HG03175 (cell line): ENCODE data around the gene FZD10.

Experiments used
- ATAC-seq: cut with Tn5 transposase; IDR thresholded peaks from one replicate; pipeline ENCODE4 v1.9.1; 2021; ENCODE audit warnings: mild to moderate bottlenecking, moderate library complexity; ENCODE audit not compliant: unreplicated experiment

The FZD10 gene

DNA sequence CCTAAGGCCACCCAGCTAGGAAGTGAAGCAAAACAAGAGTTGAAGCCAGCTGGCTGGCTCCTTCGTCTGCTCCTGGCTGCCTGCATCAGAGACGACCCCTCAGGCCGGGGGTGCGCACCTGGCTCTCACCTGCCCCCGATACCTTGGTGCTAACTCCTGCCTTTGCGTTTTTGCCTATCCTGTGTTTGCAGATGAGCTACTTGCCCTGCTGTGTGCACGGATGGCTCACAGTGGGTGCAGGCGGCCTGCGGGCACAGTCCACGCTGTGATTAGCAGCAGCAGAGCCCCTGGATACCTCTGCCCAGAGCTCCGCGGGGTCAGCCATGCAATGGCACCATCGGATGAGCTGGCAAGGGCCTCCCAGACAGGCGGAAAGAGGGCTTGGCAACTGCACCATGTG is 31.2 kb upstream of the FZD10 start:
- no peak for ATAC-seq

DNA sequence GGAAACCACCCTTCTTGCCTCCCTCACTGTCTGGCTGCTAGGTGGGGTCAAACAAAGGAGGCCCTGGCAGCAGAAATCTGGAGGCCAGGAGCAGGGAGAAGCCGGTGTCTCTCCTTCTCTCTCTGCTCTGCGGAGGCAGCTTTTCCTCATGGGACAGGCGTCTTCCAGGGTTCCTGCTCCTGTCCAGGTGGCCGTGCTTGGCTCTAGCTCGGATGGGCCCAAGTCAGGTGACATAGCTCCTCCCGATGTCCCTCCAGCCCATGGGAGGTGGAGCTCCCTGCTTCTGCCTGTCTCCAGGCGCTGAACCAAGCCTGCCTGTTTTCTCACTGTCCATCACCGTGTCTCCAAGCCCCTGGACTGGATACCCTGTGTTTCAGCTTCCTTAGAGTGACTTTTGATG is 30.5 kb upstream of the FZD10 start:
- no peak for ATAC-seq

DNA sequence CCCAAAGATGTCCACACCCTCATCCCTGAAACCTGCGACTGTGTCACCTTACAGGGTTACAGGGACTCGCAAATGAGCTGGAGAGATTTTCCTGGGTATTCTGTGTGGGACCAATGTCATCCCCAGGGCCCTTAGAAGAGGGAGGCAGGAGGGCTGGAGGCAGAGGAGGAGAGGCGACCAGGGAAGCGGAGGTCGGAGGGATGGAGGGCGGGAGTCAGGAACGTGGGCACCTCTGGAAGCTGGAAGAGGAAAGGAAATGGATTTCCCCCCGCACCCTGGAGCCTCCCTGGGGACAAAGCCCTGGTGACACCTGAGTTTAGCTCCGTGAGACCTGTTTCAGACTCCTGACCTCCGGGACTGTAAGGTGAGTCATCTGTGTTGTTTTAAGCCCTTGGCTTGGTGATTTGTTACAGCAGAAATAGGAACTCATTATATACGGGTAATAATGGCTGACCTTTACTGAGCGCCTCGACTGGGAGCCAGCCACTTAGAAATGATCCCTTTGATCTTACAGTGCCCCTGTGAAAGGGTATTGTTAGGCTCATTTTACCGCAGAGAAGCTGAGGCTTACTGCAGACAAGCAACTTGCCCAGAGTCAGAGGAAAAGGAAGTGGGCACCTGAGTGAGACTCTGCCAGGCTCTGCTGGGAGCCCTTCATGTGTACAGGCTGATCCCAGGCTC is 29.3 kb upstream of the FZD10 start:
- no peak for ATAC-seq

DNA sequence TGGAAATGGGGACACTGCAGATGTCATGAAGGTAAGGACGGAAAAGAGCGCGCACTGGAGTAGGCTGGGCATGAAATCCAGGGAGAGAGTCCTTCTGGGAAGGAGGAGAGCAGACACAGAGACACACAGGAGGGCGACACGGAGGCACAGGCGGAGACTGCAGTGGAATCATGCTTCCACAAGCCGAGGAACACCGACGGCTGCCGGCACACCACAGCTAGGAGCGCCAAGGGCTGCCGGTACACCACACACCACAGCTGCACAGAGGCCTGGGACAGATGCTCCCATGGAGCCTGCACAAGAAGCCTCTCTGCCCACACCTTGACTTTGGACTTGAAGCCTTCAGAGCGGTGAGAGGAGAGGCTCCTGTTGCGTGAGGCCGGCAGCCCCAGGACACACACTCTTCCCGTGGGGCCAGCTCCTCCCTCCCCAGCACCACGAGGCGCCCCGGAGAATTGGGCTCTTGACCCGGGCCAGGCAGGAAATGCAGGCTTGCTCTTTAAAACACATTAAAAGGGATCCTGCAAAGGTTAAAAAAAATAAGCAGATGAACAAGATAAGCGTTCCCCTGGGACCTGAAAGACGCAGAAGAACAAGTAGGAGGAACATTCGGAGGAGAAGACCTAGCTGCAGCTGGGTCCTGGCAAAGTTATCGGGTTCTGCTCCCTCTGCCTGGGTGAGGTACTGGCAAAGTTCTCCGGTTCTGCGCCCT is 28.3 kb upstream of the FZD10 start:
- ATAC-seq, result no peak

DNA sequence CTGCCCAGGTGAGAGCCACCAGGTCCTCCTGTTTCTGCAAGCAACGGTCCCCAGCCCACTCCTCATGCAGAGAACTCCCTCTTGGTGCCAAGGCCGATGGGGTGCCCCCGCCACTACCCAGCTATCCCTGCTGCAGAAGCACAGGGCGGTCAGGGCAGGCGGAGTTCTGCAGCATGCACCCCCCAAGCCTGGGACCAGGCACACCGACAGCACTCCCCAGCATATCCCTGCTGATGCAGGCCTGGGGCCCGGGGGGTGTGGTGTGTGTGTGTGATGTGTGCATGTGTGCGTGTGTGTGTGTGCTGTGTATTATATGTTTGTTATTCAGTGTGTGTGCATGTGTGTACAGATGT is 27.7 kb upstream of the FZD10 start:
- no peak for ATAC-seq

DNA sequence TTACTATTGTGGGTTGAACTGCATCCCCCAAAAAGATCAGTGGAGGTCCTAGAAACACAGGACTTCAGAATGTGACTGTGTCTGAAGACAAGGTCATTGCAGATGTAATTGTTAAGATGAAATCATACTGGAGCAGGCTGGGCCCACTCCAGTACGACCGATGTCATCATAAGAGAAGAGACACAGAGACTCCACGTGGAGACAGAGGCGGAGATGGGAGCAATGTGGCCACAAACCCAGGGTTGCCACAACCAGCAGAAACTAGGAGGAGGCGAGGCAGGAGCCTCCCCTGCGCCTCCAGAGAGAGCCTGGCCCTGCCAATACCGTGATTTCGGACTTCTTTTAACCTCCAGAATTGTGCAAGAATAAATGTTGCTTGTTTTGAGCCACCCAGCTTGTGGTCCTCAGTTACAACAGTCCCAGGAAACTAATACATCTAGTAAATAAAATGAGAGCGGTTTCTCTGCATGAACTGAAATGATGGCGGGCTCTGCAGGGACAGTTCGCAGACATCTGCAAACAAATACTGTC is 25.7 kb upstream of the FZD10 start:
- no peak for ATAC-seq

DNA sequence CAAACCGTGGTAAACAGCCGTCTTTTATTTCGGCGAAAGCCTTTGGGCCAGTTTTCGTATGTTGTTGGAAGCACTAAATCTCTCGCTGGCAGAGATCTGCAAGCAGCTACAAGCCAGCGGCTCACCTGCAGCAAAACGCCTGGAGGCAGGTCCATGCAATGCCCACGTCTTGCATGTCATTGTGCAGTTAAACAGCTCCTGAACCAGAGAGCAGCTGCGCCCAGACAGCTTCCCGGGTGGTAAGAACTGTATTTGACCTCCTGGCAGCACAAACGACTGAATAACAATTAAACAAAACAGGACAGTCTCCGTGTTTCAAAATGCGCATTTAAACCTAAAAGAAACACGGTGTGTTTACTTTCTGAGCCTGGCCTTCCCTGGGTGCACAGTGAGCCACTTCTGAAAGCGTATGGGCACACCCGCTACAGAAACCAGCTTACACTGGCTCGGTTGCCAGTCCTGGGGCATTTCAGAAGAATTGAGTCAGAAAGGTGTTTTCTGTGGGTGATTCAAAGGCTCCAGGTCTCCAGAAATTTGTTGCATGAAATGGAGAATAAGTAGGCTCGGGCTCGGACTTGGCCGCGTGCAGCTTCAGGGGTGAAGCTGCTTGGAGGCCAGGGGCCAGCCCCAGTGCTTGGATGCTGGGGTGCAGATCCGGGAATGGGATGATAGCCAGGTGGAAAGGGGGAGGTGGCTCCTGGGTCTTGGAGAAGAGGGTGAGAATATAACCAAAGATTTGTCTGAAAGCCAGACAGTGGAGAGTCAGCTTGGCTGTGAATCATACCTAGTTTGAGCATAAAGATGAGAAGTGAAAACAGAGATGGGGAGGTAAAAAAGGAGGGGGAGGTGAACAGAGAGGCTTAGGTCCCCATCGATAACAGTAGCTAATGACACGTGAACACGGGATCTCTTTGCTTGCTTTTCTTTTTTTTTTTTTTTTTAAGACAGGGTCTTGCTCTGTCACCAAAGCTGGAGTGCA is 24.9 kb upstream of the FZD10 start:
- no peak for ATAC-seq

DNA sequence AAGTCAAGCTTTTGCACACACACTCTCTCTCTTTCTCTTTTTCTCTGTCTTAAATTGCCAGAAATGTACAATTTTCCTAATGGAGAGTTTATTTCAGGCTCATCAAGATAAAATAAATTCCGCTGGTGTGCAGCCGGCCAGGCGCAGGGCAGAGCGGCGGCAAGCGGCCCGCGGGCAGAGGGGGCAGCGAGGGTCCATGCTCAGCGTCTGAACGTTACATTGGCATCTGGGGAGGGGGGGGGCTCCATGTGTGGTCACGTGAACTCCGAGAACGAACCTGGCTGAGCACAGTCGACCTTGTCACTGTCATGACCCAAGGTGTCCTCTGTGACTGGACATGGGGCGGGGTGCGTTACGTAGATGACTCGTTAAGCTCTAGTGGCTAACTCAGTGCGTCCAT is 23.8 kb upstream of the FZD10 start:
- ATAC-seq, result no peak

DNA sequence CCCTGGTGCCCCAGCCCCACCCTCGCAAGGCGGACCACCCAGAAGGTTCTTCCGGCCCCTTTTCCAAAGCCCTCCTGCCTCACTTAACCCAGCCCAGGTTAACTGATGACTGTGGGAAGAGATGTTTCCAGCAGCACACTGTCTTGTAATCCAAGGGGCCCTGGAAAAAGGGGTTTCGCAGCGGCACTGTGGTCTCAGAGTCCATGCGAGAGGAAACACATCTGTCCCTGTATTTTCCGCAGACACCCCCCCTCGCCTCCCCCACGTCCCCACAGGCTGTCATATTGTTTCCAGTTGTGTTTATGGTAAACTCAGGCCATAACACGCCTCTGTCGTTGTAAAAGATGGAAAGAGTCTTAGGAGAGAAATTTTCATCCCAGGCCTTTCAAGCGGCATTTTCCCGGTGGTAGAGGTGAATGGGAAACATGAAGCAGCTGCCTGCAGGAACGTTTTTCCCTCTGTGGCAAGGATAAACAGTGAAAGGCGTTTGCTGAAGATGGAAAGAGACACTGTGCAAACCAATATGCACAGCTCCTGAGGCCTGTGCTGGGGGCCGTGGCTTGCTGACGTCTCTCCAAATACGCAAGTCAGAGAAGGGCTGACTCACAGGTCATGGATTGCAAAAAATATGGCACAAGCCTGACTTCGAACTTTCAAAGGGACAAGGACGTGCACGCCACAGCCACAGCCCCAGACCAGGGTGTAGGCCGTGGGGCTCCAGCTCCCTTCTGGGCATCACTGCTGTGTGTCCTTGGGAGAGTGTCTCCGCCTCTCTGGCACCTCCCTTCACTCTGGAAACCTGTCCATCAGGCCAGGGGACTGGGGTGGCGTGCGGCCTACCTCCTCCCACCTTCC is 22.5 kb upstream of the FZD10 start:
- ATAC-seq, result no peak

DNA sequence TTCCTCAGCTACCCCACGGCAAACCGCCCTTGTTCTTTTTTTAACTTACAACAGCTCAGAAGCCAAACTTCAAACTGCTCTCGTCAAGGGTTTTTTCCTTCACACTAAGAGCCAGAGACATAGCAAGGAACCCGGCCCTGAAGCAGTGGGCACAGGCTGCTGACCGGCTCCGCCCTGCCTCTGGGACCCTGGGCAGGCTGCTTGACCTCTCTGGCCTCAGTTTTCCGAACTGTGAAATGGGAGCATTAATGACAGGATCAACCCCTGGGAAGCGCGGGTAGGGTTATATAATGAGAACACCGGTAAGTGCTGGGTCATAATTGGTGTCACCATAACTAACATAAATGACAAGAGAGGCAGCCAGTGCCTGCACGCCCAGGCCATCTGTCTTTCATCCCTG is 21.2 kb upstream of the FZD10 start:
- ATAC-seq, result no peak

DNA sequence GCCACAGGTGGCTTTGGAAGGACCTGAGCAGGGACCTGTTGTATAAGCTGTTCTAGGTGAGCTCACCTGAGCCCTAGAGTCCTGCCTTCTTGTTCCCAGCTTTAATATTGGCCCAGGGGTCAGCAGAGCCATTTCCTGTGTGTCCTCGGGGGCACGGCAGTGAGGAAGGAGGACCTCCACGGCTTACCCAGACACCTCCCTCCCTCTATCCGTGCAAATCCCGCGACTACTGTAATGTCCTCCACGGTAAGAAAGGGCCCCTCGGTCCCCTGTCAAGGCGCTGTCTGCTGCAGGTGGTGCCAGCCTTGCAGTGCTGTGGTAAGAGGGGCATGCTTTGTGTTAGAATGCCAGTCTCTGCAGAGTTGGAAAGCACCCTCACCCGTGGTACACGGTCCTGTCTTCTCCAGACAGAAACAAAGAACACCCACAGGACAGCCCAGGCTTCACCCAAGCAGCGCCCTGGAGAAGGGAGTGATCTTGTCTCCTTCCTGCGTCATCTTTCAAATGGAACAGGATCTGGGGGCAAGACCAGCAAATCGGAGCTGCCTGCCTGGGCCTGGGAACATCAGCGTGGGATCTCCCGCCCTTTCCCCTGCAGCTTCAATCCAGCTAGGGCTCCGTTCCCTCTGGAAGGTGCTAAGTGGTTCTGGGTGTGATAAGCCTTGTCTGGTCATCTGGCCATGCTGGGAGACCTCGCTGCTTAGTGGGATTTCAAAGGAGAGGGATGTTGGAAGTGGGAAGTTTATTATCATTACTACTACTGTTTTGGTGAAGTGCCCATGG is 20.2 kb upstream of the FZD10 start:
- no peak for ATAC-seq

DNA sequence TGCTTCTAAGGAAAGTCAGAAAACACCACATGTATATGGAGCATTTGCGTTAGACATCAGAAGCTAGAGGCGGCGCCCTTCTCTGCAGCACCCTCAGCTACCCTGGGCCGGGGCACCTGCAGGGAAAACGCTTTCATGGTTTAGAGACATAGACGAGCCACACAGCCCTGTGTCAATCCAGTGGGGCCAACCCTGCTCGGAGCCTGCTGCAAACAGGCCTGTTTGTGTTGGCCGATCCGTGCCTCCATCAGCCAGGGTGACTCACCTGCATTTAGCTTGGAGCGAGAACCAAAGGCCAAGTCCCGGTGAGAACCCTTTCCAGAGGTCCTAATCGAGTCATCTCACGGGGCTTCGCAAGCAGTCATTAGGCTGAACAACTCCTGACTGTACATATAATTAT is 19.5 kb upstream of the FZD10 start:
- ATAC-seq, result no peak

DNA sequence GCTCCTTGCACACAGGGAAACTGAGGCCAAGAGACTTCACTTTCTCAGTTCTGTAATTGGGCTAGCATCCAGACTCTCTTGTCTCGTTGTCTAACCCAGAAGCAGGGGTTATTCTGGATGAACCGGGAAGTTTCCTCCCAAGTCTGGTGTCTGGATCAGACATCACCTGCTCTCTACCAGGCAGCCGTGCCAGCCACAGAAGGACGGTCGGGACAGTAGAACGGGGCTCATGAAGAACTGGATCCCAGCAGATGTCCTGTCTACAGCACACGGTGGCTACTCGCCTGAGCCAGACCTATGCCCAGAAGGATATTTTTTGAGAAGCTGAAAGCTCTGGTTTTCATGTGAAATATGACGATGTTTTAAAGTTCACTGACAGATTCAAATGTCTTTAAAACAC is 19.1 kb upstream of the FZD10 start:
- ATAC-seq, result no peak

DNA sequence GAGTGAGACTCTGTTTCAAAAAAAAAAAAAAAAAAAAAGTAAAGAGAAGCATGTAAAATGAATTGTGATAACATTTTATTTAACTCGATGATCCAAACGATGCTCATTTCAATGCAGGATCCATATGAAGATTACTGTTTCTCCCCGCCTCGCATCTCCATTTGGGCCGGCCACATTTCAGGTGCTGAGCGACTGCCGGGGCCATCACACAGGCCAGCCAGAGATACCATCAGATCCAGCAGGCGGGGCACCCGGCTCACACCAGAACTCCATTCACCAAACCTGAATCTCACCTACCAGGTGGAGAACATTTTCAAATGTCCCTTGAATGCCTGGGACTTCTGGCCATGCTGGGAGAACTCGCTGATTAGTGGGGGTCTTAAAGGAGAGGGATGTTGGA is 18.0 kb upstream of the FZD10 start:
- no peak for ATAC-seq

DNA sequence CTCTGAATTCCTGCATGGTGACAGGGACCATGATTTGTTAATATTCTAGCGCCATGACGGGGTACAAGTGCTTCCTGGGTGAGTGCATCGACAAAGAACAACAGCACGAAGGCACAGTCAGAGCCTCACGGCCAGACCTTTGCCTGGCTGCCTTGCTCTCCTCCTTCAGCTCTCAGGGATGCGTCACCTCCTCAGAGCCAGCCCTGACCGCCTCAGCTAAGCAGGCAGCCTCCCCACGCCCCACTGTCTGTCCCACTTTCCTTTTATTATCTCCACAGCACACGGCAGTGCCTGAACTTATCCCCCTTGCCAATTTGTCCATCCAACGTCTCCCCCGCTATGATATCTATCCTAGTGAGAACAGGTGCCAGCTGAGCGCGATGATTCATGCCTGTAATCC is 16.5 kb upstream of the FZD10 start:
- no peak for ATAC-seq

DNA sequence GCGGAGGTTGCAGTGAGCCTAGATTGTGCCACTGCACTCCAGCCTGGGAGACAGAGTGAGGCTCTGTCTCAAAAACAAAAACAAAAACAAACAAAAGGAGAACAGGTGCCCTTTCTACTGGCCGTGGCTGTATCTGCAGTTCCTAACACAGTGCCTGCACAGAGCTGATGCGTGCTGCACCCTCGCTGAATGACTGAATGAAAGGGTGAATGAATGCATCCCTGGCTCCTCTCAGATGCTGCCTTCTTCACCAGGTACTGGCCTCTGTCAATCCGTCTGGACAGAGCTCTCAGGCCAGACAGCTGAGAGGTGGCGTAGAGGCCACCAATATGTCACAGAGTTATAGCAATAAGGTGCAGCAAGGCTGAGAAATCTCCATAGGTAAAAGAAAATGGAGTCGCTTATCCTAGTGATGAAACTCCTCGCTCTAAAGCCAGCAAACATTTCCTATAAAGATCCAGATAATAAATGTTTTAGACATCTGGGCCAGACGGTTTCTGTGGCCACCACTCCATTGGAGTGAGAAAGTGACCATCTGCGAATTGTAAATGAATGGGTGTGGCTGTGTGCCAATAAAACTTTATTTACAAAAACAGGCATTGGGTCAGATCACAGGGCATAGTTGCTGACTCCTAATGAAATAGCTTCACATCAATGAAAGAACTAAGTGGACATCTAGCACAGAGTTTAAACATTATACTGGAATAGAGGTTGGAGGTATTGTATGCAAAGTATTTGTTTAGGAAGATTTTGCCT is 15.9 kb upstream of the FZD10 start:
- no peak for ATAC-seq

DNA sequence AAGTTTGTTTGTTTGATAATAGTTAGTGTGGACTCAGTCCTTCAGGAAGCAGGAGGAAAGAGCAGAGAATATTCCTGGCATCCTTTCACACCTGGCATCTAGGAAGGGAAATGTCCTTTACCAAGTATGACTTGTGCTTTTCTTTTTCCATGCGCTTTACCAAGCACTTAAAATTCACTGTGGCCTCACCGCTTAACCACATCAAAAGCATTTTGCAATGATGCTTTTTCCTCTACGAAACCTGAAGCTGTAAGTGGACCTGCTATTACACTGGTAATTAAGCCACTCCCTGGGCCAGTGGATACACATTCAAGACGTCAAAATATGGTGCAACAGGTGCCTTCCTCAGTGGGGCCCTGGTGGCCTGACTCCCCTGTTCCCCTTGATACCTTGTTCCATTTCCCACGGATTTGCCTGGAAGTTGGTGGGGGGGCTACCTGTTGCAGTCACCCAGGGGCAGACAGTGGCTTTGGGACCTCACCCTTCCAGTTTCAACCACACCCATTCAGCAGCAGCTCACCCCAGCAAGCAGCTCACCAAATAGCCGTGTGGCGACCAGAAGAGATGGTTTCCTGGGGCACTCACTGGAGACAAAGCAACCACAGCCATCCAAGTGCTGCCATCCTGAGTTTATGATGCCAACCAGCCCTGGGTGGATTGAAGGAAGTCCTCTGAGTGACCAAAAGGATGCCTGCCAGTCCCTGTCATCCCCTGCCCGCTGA is 14.2 kb upstream of the FZD10 start:
- no peak for ATAC-seq

DNA sequence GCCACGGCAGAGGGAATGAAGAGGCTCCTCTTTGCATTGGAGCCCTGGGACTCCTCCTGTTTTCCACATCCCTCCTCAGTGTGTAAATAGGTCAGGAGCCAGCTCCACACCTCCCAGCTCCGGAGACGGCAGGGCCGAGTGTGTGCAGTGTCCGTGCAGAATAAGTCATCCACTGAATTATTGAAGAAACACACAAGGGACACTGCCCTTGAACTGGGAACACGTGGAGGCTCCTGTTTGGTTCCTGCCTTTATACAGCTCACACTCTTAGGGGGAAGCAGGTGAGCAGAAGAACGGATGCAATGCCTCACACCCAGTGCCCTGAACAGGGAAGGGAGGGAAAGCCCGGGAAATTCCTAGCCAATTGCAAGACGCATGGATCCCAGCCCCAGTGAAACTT is 10.4 kb upstream of the FZD10 start:
- ATAC-seq, result no peak
